ENCODE measurements around the gene BAK1.
"Not testable (repeated sequence)": the region's sequence is repeated elsewhere in the genome, so short reads cannot be mapped to it uniquely, and the experiment has no call there.

BAK1 gene

DNA sequence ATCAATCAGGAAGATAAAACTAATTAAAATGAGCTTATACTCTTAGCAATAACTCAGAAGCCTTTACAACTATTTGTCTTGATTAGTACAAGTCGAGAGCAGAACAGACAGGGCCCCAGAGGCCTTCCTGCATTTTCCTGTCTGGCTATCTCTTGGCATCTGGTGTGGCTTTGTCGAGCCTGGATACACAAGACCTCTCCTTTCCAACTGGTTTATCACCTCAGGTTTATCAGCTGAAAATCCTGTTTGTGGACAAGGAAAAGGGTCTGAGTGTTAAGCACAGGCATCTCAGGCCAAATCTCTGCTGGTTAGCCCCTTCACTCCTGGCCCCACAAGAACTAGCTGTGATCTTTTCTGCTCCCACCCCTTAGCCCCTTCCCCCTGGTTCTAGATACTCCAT is 32.6 kb downstream of the BAK1 start:
- Histone ChIP-seq H3K27me3 (replicated peaks) (no peaks in the 10 kb centered on the region), H3K27ac (no peak overlapping the region), H3K36me3 (replicated peaks) (no peaks in the 10 kb centered on the region), H3K4me3 (ENCODE audit: low read depth, low read length) (no peak overlapping the region)
- in situ Hi-C loops (cut with HindIII; ENCODE audit: low pct_ligation_motif_present, low sequenced_read_pairs): no loop called here
- DNase-seq: no peak
- TF ChIP-seq, protein P1, sequence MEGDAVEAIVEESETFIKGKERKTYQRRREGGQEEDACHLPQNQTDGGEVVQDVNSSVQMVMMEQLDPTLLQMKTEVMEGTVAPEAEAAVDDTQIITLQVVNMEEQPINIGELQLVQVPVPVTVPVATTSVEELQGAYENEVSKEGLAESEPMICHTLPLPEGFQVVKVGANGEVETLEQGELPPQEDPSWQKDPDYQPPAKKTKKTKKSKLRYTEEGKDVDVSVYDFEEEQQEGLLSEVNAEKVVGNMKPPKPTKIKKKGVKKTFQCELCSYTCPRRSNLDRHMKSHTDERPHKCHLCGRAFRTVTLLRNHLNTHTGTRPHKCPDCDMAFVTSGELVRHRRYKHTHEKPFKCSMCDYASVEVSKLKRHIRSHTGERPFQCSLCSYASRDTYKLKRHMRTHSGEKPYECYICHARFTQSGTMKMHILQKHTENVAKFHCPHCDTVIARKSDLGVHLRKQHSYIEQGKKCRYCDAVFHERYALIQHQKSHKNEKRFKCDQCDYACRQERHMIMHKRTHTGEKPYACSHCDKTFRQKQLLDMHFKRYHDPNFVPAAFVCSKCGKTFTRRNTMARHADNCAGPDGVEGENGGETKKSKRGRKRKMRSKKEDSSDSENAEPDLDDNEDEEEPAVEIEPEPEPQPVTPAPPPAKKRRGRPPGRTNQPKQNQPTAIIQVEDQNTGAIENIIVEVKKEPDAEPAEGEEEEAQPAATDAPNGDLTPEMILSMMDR (IDR thresholded peaks at IDR 0.05; ENCODE audit: low read depth, low read length, missing control alignments): no peak

DNA sequence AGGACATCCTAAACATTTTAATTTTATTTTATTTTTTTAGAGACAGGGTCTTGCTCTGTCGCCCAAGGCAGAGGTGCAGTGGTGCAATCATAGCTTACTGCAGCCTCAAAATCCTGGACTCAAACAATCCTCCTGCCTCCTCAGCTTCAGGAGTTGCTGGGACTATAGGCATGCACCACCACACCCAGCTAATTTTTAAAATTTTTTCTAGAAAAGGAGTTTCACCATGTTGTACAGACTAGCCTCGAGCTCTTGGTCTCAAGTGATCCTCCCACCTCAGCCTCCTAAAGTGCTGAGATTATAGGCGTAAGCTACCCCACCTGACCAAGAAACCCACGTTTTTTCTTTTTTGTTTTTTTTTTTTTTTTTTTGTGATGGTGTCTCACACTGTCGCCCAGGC is 33.3 kb downstream of the BAK1 start:
- Histone ChIP-seq H3K27me3 (replicated peaks) (no peaks in the 10 kb centered on the region), H3K4me3 (ENCODE audit: low read depth, low read length) (no peak overlapping the region), H3K27ac (no peak overlapping the region), H3K36me3 (replicated peaks) (no peaks in the 10 kb centered on the region)
- TF ChIP-seq, protein P1 (IDR thresholded peaks at IDR 0.05; ENCODE audit: low read depth, low read length, missing control alignments): no peak
- in situ Hi-C loops (cut with HindIII; ENCODE audit: low pct_ligation_motif_present, low sequenced_read_pairs): no loop called here
- DNase-seq: no peak

DNA sequence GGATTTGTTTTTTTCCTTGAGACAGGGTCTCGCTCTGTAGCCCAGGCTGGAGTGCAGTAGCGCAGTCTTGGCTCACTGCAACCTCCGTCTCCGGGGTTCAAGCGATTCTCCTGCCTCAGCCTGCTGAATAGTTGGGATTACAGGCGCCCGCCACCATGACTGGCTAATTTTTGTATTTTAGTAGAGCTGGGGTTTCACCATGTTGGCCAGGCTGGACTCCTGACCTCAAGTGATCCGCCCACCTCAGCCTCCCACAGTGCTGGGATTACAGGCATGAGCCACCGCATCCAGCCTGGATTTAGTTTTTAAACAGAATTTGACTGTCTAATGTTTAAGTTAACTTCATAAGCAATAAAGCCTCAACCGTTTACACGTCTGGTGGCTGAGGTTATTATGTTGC is 34.8 kb downstream of the BAK1 start:
- H3K27ac ChIP-seq; H3K36me3 ChIP-seq (replicated peaks); DNase-seq; in situ Hi-C loops (cut with HindIII; ENCODE audit: low pct_ligation_motif_present, low sequenced_read_pairs); H3K4me3 ChIP-seq (ENCODE audit: low read depth, low read length); H3K27me3 ChIP-seq (replicated peaks): not testable (repeated sequence)

DNA sequence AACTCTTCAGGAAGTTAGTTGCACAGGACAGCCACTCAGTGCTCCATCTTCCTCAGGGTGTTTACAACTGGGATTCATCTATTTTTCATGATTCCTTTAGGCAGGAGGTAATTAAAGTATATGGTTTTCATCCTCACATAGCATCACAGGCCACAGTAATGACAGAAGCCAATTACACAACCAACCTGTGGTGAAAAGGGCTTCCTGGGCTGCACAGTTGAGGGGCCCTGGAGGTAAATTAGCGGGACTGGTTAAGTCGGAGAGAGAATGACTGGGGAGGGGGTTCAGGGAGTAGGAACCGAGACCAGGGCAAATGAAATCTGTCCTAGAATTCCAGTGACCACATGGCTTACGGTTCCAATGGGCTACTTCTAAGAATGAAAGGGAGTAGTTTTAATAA is 37.0 kb downstream of the BAK1 start:
- no peak overlapping the region for H3K4me3 ChIP-seq (ENCODE audit: low read depth, low read length)
- no peaks in the 10 kb centered on the region for H3K27me3 ChIP-seq (replicated peaks)
- H3K27ac ChIP-seq: no peak overlapping the region
- no peak for DNase-seq
- no peaks in the 10 kb centered on the region for H3K36me3 ChIP-seq (replicated peaks)
- TF ChIP-seq, protein P1 (IDR thresholded peaks at IDR 0.05; ENCODE audit: low read depth, low read length, missing control alignments): no peak
- in situ Hi-C loops (cut with HindIII; ENCODE audit: low pct_ligation_motif_present, low sequenced_read_pairs): no loop called here

DNA sequence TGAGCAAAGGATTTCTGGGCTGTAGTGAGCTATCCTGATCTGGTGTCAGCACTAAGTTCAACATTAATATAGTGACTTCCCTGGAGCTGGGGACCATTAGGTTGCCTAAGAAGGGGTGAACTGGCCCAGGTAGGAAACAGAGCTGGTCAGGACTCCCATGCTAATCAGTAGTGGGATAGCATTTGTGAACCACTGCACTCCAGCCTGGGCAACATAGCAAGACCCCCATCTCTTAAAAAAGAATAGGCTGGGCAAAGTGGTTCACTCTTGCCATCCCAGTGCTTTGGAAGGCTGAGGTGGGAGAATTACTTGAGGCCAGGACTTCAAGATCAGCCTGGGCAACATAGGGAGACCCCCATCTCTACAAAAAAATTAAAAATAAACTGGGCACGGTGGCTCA is 39.3 kb downstream of the BAK1 start:
- H3K27ac ChIP-seq: no peak overlapping the region
- TF ChIP-seq, protein P1 (IDR thresholded peaks at IDR 0.05; ENCODE audit: low read depth, low read length, missing control alignments): no peak
- DNase-seq: no peak
- H3K36me3 ChIP-seq (replicated peaks): no peaks in the 10 kb centered on the region
- H3K27me3 ChIP-seq (replicated peaks): no peaks in the 10 kb centered on the region
- in situ Hi-C loops (cut with HindIII; ENCODE audit: low pct_ligation_motif_present, low sequenced_read_pairs): no loop called here
- no peak overlapping the region for H3K4me3 ChIP-seq (ENCODE audit: low read depth, low read length)

DNA sequence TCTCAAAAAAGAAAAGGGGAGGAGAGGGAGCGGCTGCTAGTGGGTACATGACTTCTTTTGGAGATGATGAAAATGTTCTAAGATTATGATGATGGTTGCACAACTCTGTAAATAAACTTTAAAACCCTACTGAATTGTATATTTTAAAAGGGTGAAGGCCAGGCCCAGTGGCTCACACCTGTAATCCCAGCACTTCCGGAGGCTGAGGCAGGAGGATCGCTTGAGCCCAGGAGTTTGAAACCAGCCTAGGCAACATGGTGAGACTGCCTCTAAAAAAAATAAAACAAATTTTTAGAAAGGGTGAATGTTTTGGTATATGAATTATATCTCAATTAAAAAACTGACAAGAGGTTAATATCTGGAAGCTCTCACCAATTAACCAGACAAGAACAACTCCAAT is 45.4 kb downstream of the BAK1 start:
- Histone ChIP-seq H3K4me3 (ENCODE audit: low read depth, low read length) (no peak overlapping the region), H3K36me3 (replicated peaks) (no peaks in the 10 kb centered on the region), H3K27me3 (replicated peaks) (no peaks in the 10 kb centered on the region), H3K27ac (no peak overlapping the region)
- in situ Hi-C loops (cut with HindIII; ENCODE audit: low pct_ligation_motif_present, low sequenced_read_pairs): no loop called here
- DNase-seq: no peak
- TF ChIP-seq, protein P1 (IDR thresholded peaks at IDR 0.05; ENCODE audit: low read depth, low read length, missing control alignments): no peak

DNA sequence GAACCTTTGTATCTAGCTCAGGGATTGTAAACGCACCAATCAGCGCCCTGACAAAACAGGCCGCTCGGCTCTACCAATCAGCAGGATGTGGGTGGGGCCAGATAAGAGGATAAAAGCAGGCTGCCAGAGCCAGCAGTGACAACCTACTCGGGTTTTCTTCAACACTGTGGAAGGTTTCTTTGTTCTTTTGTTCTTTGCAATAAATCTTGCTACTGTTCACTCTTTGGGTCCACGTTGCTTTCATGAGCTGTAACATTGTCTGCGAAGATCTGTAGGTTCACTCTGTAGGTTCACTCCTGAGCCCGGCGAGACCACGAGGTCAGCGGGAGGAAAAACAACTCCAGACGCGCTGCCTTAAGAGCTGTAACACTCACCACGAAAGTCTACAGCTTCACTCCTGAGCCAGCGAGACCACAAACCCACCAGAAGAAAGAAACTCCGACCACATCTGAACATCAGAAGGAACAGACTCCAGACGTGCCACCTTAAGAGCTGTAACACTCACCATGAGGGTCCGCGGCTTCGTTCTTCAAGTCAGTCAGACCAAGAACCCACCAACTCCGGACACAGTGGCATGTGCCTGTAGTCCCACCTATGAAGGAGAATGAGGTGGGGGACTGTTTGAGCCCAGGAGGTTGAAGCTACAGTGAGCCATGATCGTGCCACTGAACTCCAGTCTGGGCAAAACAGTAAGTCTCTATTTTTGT is 46.8 kb downstream of the BAK1 start:
- H3K36me3 ChIP-seq (replicated peaks); in situ Hi-C loops (cut with HindIII; ENCODE audit: low pct_ligation_motif_present, low sequenced_read_pairs); H3K27ac ChIP-seq; DNase-seq; H3K27me3 ChIP-seq (replicated peaks); H3K4me3 ChIP-seq (ENCODE audit: low read depth, low read length): not testable (repeated sequence)

DNA sequence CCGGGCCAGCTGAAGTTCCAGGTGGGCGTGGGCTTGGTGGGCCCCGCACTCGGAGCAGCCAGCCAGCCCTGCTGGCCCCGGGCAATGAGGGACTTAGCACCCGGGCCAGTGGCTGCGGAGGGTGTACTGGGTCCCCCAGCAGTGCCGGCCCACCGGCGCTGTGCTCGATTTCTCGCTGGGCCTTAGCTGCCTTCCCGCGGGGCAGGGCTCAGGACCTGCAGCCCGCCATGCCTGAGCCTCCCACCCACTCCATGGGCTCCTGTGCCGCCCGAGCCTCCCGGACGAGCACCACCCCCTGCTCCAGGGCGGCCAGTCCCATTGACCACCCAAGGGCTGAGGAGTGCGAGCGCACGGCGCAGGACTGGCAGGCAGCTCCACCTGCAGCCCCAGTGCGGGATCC is 47.6 kb downstream of the BAK1 start:
- in situ Hi-C loops (cut with HindIII; ENCODE audit: low pct_ligation_motif_present, low sequenced_read_pairs); H3K4me3 ChIP-seq (ENCODE audit: low read depth, low read length); H3K36me3 ChIP-seq (replicated peaks); H3K27me3 ChIP-seq (replicated peaks); H3K27ac ChIP-seq; DNase-seq: not testable (repeated sequence)

DNA sequence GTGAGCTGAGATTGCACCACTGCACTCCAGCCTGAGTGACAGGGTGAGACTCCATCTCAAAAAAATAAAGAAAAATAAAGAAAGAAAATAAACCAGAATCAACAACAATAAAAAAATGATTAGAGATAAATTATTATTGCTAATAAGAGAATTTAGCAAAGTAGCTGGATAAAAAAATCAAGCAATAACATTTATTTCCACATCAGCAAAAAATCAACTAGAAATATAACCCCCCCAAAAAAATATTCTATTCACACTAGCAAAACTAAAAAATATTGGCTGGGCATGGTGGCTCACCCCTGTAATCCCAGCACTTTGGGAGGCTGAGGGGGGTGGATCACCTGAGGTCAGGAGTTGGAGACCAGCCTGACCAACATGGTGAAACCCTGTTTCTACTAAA is 49.5 kb downstream of the BAK1 start:
- H3K27ac ChIP-seq; H3K36me3 ChIP-seq (replicated peaks); H3K27me3 ChIP-seq (replicated peaks); H3K4me3 ChIP-seq (ENCODE audit: low read depth, low read length); DNase-seq; in situ Hi-C loops (cut with HindIII; ENCODE audit: low pct_ligation_motif_present, low sequenced_read_pairs): not testable (repeated sequence)
